Ishikawa (cell line): Measurements from ENCODE around the gene KLF13.

ENCODE experiments used
- CEBPB ChIP-seq: IDR thresholded peaks from 2 replicates; pipeline ENCODE4 v1.6.1; 2012
- CREB1 ChIP-seq: IDR thresholded peaks from 2 replicates; pipeline ENCODE4 v1.6.1; 2012; ENCODE audit warnings: low read depth
- EGR1 ChIP-seq: IDR thresholded peaks from 2 replicates; pipeline ENCODE4 v1.6.1; 2012
- EP300 ChIP-seq: IDR thresholded peaks from 2 replicates; pipeline ENCODE4 v1.6.1; 2012; ENCODE audit warnings: borderline replicate concordance
- FOXM1 ChIP-seq: IDR thresholded peaks from 2 replicates; pipeline ENCODE4 v1.6.1; 2012; ENCODE audit warnings: low read depth, borderline replicate concordance
- MAX ChIP-seq: IDR thresholded peaks from 2 replicates; pipeline ENCODE4 v1.6.1; 2012
- RAD21 ChIP-seq: IDR thresholded peaks from 2 replicates; pipeline ENCODE4 v1.6.1; 2012; ENCODE audit warnings: low read depth
- REST ChIP-seq: IDR thresholded peaks from 2 replicates; pipeline ENCODE4 v1.6.1; 2012; ENCODE audit warnings: low read depth, mild to moderate bottlenecking
- TAF1 ChIP-seq: IDR thresholded peaks from 2 replicates; pipeline ENCODE4 v1.6.1; 2012; ENCODE audit warnings: low read depth, mild to moderate bottlenecking
- TCF12 ChIP-seq: IDR thresholded peaks from 2 replicates; pipeline ENCODE4 v1.6.1; 2012; ENCODE audit warnings: low read depth
- TEAD4 ChIP-seq: IDR thresholded peaks from 2 replicates; pipeline ENCODE4 v1.6.1; 2012
- USF1 ChIP-seq: IDR thresholded peaks from 2 replicates; pipeline ENCODE4 v1.6.1; 2012
- YY1 ChIP-seq: IDR thresholded peaks from 2 replicates; pipeline ENCODE4 v1.6.1; 2012; ENCODE audit warnings: low read depth
- ZBTB7A ChIP-seq: IDR thresholded peaks from 2 replicates; pipeline ENCODE4 v1.6.1; 2012; ENCODE audit warnings: low read depth

Gene KLF13

DNA sequence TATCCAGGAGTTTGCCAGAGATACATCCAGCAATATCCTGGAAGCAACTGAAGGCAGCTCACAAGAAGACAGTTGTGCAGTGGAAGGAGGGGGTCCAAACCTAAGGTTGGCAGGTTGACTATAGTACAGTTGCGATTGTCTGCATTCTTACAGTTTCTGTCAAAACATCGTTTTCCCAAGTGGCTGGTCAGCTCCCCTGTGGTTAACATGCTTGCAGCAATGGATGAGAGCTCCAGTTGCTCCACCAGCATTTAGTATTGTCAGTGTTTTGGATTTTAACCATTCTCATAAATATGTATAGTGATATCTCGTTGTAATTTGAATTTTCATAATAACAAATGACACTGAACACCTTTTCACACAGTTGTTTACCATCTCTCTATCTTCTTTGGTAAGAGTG, 31.5 kb downstream of the KLF13 start:
- TF ChIP-seq TEAD4 (no peak), EP300 (no peak), TCF12 (no peak), TAF1 (no peak), EGR1 (no peak)

DNA sequence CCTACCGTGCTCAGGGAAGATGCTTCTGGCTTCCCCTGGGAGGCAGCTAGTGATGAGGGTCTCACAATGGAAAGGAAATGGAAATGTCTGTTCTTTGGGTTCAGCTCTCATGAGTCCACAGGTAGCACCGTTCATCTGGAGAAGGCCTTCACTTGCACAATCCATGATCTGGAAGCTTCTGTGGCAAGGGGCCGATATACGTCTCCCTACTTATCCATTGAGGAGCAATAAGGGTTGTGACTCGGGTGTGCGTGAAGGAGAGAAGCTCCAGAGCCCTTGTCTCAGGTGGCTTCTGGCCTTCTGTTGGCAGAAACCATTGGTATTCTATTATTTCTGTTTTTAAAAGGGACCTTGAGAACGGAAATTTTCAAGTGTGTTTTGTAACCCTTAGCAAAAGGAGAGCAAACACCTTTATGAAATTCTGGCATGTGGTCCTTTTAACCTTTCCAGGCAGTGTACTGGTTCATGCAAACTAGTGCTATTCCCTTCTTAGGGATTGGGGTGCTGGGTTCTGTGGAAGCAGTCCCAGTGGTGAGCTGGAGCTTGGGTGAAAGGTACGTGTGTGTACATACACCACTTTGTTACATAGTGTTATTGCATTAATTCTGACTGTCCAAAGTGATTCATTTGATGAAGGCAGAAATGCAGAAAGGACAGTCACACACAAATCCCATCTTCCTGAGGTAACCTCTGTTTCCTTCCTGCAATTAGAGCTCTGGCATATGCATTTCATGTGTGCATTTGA, 32.5 kb downstream of the KLF13 start:
- no peak for TF ChIP-seq MAX
- peak; percentile 77; the same call in 1 of the 2 replicates for TF ChIP-seq CEBPB

DNA sequence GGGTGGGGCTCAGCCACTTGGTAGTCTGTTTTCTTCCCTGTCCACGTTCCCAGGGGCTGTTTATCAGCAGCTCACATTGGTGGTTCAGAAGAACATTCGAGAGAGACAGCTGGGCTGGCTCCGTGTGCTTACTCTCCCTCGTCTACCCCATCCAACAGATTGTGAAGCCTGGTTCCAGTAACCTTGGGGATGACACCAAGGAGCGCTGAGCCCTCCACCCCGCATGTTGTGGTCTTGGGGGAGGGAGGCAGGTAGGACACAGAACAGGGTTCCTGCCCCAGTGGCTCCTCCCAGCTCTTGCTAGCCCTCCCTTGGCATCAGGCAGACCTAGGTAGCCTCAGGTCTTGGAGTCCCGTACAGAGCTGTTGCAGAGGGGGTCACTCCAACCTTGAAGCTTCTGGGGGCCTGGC, 33.1 kb downstream of the KLF13 start:
- TF ChIP-seq FOXM1 (no peak), TEAD4 (no peak), CREB1 (no peak), CEBPB (no peak), EGR1 (no peak), YY1 (no peak), USF1 (no peak), RAD21 (no peak), TAF1 (no peak)

DNA sequence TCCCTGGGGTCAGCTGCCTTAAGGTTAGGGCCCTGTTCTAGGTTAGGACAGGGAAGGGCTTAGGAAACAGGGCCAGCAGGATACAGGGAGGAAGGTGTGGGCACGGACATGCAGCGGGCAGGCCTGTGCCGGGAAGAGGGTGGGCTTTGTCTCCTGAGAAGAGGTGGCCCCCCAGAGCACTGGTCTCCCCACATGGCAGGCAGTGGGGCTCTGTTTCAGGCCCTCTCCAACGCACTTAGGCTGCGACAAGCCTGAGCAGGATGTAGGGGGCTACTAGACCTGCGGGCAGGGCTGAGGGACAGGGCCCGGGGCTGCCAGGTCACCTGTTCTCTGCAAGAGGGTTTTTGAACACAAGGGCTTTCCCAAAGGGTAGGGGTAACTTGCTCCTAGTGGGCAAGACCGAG, 33.5 kb downstream of the KLF13 start:
- TF ChIP-seq USF1 (no peak), EGR1 (no peak), REST (no peak), TEAD4 (no peak)

GRCh38 chr15:31360843-31361763, 34.5 kb downstream of the KLF13 start:
- TF ChIP-seq CREB1 (no peak), TCF12 (peak; percentile 87), MAX (peak; percentile 5; the same call in 1 of the 2 replicates)

- TF ChIP-seq TAF1 (no peak), MAX (0 out of 2 replicates have a peak, but pooled peaks have one; percentile 17)
Observed at GRCh38 chr15:31361764-31362515, 35.3 kb downstream of the KLF13 start.

- TF ChIP-seq YY1 (no peak), ZBTB7A (no peak), CEBPB (no peak), TCF12 (no peak), USF1 (no peak), TEAD4 (no peak), FOXM1 (no peak)
Observed at GRCh38 chr15:31362886-31363285, 36.3 kb downstream of the KLF13 start.
